Esophagus squamous epithelium (tissue), 5 donors: ENCODE measurements around the gene RRBP1. TPM values are rescaled to one million over a fixed set of nuclear protein-coding genes. Genes with fewer than 3 reads are reported as not detected.

ENCODE experiments used
- DNase-seq: peaks from one replicate; lab custom pipeline; 2025; lab: John Stamatoyannopoulos, UW
- H3K27ac ChIP-seq, 4 donors: fragments of 200-600 bp; sonication (generic); one replicate each; pipeline ENCODE4 v1.5.1; 2016 to 2019; ENCODE audit warnings: mild to moderate bottlenecking in 1 of 4
- H3K27me3 ChIP-seq, 4 donors: fragments of 200-600 bp; sonication (generic); 1 replicate in 3 of 4; 2 replicates in 1 of 4; pipeline versions ENCODE4 v1.5.1 to v1.6.0; 2017 to 2021; ENCODE audit warnings: antibody characterized with exemption in 1 of 4
- H3K36me3 ChIP-seq, 3 donors: fragments of 200-600 bp; sonication (generic); one replicate each; pipeline ENCODE4 v1.5.1; 2016 to 2019
- H3K4me1 ChIP-seq, 3 donors: fragments of 200-600 bp; sonication (generic); one replicate each; pipeline ENCODE4 v1.5.1; 2017 to 2019
- H3K4me3 ChIP-seq, 4 donors: fragments of 200-600 bp; sonication (generic); 1 replicate in 3 of 4; 2 replicates in 1 of 4; pipeline ENCODE4 v1.5.1; 2016 to 2019; ENCODE audit warnings: mild to moderate bottlenecking in 2 of 4, moderate library complexity in 1 of 4
- H3K9me3 ChIP-seq, 3 donors: fragments of 200-600 bp; sonication (generic); one replicate each; pipeline ENCODE4 v1.5.1; 2016 to 2019
- CTCF ChIP-seq, 6 experiments: fragments of 450-650 bp in 4 of 6; fragments of 200-600 bp in 2 of 6; sonication (generic) in 2 of 6; IDR thresholded peaks; one replicate each; pipeline ENCODE4 v1.5.1; 2016 to 2019; ENCODE audit warnings: antibody characterized with exemption in 6 of 6, mild to moderate bottlenecking in 4 of 6, moderate library complexity in 4 of 6
- POLR2A ChIP-seq, 4 donors: fragments of 450-650 bp; IDR thresholded peaks; one replicate each; pipeline ENCODE4 v1.6.1; 2017; ENCODE audit warnings: antibody characterized with exemption in 4 of 4, mild to moderate bottlenecking in 4 of 4, moderate library complexity in 3 of 4
- WGBS, 2 donors: methylation state at CpG; one replicate each; pipeline ENCODE4 v1.1.5; 2018; 5-methylcytosine and 5-hydroxymethylcytosine counted together
- intact Hi-C: fragments of 100-400 bp; cut with DNase I; formaldehyde crosslinking; loops from one replicate; pipeline ENCODE4 v1.15.0; 2022
- total RNA-seq, 4 donors: library from RNA; depleted of rRNA; stranded (reverse); fragments of >200 nt; gene quantifications; one replicate each; pipeline ENCODE4 v1.1.0, GENCODE V29; 2016
- donor health status: DM: yes; HTN: yes; CAD: no.

RRBP1 gene
- total RNA-seq, 4 donors from 2014 or later, result 61.4 to 128 (median 72.7) TPM

- H3K4me3 ChIP-seq, result no peak overlapping the region
- no peak for TF ChIP-seq CTCF (IDR thresholded peaks at IDR 0.05)
- no peak for TF ChIP-seq POLR2A (IDR thresholded peaks at IDR 0.05)
- intact Hi-C loops, result loop anchor here (10.0 kb wide), 1 partner anchor 114 kb away; no protein-coding TSS in a partner anchor
- H3K9me3 ChIP-seq, result no peaks in the 10 kb centered on the region
- H3K36me3 ChIP-seq, result peaks cover 39 to 88% (median 56%) of the 10 kb centered on the region in 3 donors
- WGBS, 2 donors, result 92 to 95% methylated on average over 10 of the region's 10 CpGs
- H3K27ac ChIP-seq, result no peak overlapping the region
- no peak for DNase-seq
- H3K27me3 ChIP-seq, result no peaks in the 10 kb centered on the region
- peaks cover 10 to 34% (median 17%) of the 10 kb centered on the region in 3 donors for H3K4me1 ChIP-seq
Measured at GRCh38 chr20:17618673-17619013, 63.4 kb downstream of the RRBP1 start.

- Histone ChIP-seq H3K27ac (no peak overlapping the region), H3K27me3 (no peaks in the 10 kb centered on the region), H3K9me3 (no peaks in the 10 kb centered on the region), H3K4me1 (peaks cover 10 to 40% (median 17%) of the 10 kb centered on the region in 3 donors), H3K36me3 (peaks cover 36 to 82% (median 56%) of the 10 kb centered on the region in 3 donors), H3K4me3 (no peak overlapping the region)
- WGBS, 2 donors, result 89% methylated on average over 7 to 10 of the region's 20 CpGs
- TF ChIP-seq CTCF (IDR thresholded peaks at IDR 0.05), result no peak
- TF ChIP-seq POLR2A (IDR thresholded peaks at IDR 0.05), result no peak
- intact Hi-C loops, result loop anchor here (10.0 kb wide), 1 partner anchor 113 kb away; no protein-coding TSS in a partner anchor
- no peak for DNase-seq
Measured at GRCh38 chr20:17617868-17618672, 64.0 kb downstream of the RRBP1 start.

- Histone ChIP-seq H3K36me3 (peaks cover 29 to 75% (median 50%) of the 10 kb centered on the region in 3 donors), H3K4me3 (no peak overlapping the region), H3K27me3 (no peaks in the 10 kb centered on the region), H3K4me1 (peaks cover 13 to 47% (median 22%) of the 10 kb centered on the region in 3 donors), H3K9me3 (no peaks in the 10 kb centered on the region), H3K27ac (peak overlapping the region in 1 of 4 donors; percentile 9)
- 37 to 69% methylated on average over 5 to 11 of the region's 15 CpGs for WGBS, 2 donors
- TF ChIP-seq CTCF (IDR thresholded peaks at IDR 0.05) (peak; percentile 13 to 80 (median 74)), POLR2A (IDR thresholded peaks at IDR 0.05) (no peak)
- DNase-seq, result no peak
- intact Hi-C loops, result loop anchor here (10.0 kb wide), 1 partner anchor 113 kb away; no protein-coding TSS in a partner anchor
Measured at GRCh38 chr20:17617212-17617867, 64.7 kb downstream of the RRBP1 start.

- peaks cover 23 to 68% (median 43%) of the 10 kb centered on the region in 3 donors for H3K36me3 ChIP-seq
- no peak for DNase-seq
- no peaks in the 10 kb centered on the region for H3K27me3 ChIP-seq
- peaks cover 20 to 54% (median 29%) of the 10 kb centered on the region in 3 donors for H3K4me1 ChIP-seq
- WGBS, 2 donors, result 61 to 78% methylated on average over 3 to 4 of the region's 22 CpGs
- peak overlapping the region in 1 of 4 donors; percentile 9 for H3K27ac ChIP-seq
- H3K4me3 ChIP-seq, result no peak overlapping the region
- no peak for TF ChIP-seq POLR2A (IDR thresholded peaks at IDR 0.05)
- no peak for TF ChIP-seq CTCF (IDR thresholded peaks at IDR 0.05)
- H3K9me3 ChIP-seq, result no peaks in the 10 kb centered on the region
- intact Hi-C loops, result loop anchor here (10.0 kb wide), 1 partner anchor 112 kb away; no protein-coding TSS in a partner anchor
Measured at GRCh38 chr20:17616480-17617211, 65.4 kb downstream of the RRBP1 start.
